HL-60 (cell line): ENCODE data around the gene PLEKHG3.

Experiments
- DNase-seq, 2 experiments: peaks; one replicate each; pipeline ENCODE4 v3.0.0-alpha.2; 2010 to 2020; ENCODE audit warnings: low read depth in 1 of 2, low spot score in 1 of 2
- H3K27ac ChIP-seq: fragments of 250-450 bp; sonication (Bioruptor Pico); replicated peaks from 2 replicates; pipeline ENCODE4 v1.5.1; 2020; ENCODE audit warnings: mild to moderate bottlenecking, moderate library complexity
- H3K27me3 ChIP-seq: fragments of 250-450 bp; sonication (Bioruptor Pico); 2 replicates; pipeline ENCODE4 v1.5.1; 2021; ENCODE audit warnings: mild to moderate bottlenecking, moderate library complexity; ENCODE audit not compliant: insufficient read depth, poor library complexity, severe bottlenecking
- H3K4me3 ChIP-seq: replicated peaks from 2 replicates; pipeline ENCODE4 v1.5.1; 2011; ENCODE audit warnings: mild to moderate bottlenecking, control low read depth, low read length; ENCODE audit not compliant: insufficient read depth
- GABPA ChIP-seq: IDR thresholded peaks from 2 replicates; pipeline ENCODE4 v1.6.1; 2012; ENCODE audit warnings: low read depth
- POLR2AphosphoS5 ChIP-seq: IDR thresholded peaks from 2 replicates; pipeline ENCODE4 v1.6.1; 2012; ENCODE audit warnings: low read depth
- SPI1 ChIP-seq: IDR thresholded peaks from 2 replicates; pipeline ENCODE4 v1.6.1; 2012; ENCODE audit warnings: low read depth, mild to moderate bottlenecking, borderline replicate concordance
- TF ChIP-seq, protein P1 (sequence below): IDR thresholded peaks from 2 replicates; pipeline ENCODE4 v1.6.1; 2012; ENCODE audit warnings: low read depth; ENCODE audit not compliant: insufficient replicate concordance
- TF ChIP-seq, protein P2 (sequence below): IDR thresholded peaks from one replicate; pipeline ENCODE4 v1.5.1; 2011; ENCODE audit warnings: low read length, control low read depth, inconsistent platforms; ENCODE audit not compliant: insufficient read depth

The PLEKHG3 gene

DNA sequence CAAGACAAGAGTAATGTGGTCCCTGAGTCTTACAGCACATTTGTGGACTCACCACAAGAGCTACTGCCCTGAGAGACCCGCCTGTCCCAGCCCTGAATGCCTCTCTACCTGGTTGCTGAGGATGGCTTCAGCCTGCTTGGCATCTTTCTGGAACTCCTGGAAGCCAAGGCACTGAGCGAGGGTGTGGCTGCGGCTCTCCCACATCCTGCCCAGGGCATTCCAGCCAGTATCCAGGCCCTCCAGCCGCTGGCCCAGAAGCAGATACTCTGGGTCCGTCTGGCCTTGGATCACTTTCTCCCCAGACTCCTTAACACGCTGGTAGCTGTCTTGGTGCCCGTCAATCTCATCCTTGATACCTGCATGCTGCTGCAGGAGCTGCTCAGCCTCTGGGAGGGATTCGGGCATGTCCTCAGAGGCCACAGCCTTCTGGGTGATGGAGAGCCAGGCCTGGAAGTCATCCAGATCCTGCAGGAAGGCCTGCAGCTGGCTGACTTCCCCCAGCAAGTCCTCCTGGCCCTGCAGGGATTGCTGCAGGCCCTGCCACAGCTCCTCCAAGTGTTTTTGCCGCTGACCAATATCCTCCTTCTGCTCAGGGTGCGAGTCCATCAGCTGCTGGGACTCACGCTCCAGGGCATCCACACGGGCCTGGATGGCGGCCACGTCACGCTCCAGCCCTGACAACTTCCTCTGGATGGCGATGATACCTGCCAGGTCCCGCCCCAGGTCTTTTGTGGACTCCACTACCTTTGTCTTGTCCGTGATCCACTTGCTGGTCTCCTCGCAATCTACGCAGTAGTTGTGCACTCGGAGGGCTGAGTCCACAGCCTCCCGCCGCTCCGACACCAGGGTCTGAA, 82.3 kb downstream of the PLEKHG3 start:
- TF ChIP-seq GABPA: no peak
- TF ChIP-seq, protein P1, sequence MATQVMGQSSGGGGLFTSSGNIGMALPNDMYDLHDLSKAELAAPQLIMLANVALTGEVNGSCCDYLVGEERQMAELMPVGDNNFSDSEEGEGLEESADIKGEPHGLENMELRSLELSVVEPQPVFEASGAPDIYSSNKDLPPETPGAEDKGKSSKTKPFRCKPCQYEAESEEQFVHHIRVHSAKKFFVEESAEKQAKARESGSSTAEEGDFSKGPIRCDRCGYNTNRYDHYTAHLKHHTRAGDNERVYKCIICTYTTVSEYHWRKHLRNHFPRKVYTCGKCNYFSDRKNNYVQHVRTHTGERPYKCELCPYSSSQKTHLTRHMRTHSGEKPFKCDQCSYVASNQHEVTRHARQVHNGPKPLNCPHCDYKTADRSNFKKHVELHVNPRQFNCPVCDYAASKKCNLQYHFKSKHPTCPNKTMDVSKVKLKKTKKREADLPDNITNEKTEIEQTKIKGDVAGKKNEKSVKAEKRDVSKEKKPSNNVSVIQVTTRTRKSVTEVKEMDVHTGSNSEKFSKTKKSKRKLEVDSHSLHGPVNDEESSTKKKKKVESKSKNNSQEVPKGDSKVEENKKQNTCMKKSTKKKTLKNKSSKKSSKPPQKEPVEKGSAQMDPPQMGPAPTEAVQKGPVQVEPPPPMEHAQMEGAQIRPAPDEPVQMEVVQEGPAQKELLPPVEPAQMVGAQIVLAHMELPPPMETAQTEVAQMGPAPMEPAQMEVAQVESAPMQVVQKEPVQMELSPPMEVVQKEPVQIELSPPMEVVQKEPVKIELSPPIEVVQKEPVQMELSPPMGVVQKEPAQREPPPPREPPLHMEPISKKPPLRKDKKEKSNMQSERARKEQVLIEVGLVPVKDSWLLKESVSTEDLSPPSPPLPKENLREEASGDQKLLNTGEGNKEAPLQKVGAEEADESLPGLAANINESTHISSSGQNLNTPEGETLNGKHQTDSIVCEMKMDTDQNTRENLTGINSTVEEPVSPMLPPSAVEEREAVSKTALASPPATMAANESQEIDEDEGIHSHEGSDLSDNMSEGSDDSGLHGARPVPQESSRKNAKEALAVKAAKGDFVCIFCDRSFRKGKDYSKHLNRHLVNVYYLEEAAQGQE: no peak
- TF ChIP-seq POLR2AphosphoS5: no peak
- TF ChIP-seq, protein P2, sequence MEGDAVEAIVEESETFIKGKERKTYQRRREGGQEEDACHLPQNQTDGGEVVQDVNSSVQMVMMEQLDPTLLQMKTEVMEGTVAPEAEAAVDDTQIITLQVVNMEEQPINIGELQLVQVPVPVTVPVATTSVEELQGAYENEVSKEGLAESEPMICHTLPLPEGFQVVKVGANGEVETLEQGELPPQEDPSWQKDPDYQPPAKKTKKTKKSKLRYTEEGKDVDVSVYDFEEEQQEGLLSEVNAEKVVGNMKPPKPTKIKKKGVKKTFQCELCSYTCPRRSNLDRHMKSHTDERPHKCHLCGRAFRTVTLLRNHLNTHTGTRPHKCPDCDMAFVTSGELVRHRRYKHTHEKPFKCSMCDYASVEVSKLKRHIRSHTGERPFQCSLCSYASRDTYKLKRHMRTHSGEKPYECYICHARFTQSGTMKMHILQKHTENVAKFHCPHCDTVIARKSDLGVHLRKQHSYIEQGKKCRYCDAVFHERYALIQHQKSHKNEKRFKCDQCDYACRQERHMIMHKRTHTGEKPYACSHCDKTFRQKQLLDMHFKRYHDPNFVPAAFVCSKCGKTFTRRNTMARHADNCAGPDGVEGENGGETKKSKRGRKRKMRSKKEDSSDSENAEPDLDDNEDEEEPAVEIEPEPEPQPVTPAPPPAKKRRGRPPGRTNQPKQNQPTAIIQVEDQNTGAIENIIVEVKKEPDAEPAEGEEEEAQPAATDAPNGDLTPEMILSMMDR: no peak
- TF ChIP-seq SPI1: no peak
- H3K27me3 ChIP-seq: no peaks in the 10 kb centered on the region
- no peak overlapping the region for H3K27ac ChIP-seq
- DNase-seq: no peak
- H3K4me3 ChIP-seq: no peak overlapping the region

DNA sequence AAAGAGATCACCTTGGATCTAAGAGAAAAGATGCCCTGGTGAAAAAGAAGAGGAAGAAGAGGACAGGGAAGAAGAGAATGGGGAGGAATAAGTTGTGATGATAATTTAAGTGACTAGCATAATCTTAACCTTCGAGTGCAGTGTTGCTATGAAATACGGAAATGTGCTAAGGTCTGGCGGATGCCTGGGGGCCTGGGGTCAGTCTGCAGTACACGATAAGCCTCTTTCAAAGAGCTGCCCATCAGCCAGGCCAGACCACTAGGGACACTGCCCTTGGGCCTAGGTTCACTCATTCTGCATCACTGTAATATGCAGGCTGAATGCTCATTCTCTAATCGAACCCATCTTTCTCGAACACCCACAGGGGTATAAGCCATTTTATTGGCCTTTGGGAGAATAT, 83.4 kb downstream of the PLEKHG3 start:
- DNase-seq: no peak
- H3K27me3 ChIP-seq: no peaks in the 10 kb centered on the region
- no peak overlapping the region for H3K4me3 ChIP-seq
- TF ChIP-seq, protein P1: no peak
- TF ChIP-seq GABPA: no peak
- TF ChIP-seq POLR2AphosphoS5: no peak
- TF ChIP-seq, protein P2: no peak
- no peak for TF ChIP-seq SPI1
- H3K27ac ChIP-seq: no peak overlapping the region

DNA sequence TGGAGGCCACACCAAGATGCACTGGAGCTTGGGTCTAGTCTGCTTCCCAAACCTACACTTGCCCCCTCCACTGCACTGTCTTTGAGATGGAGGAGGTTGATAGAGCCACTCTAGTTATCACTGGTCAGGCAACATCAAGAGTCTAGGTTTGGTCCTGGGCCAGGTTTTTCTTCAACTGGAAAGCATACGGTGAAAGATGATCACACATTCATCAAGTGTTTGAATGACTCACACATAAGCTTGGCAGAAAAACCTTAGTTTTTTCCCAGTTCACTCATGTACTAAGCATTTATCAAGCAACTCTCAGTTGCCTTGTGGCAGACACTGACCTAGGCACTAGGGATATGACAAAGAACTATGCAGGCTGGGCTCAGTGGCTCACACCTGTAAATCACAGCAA, 84.5 kb downstream of the PLEKHG3 start:
- no peak overlapping the region for H3K4me3 ChIP-seq
- no peak overlapping the region for H3K27ac ChIP-seq
- H3K27me3 ChIP-seq: no peaks in the 10 kb centered on the region
- no peak for TF ChIP-seq GABPA
- TF ChIP-seq, protein P1: no peak
- TF ChIP-seq SPI1: no peak
- no peak for TF ChIP-seq POLR2AphosphoS5
- TF ChIP-seq, protein P2: no peak
- no peak for DNase-seq
